ENCODE results near the gene C17orf113. TPM values are rescaled to one million over a fixed set of nuclear protein-coding genes. Genes with fewer than 3 reads are reported as not detected.

The C17orf113 gene
- total and polyA plus RNA-seq, 2 experiments from 2014 or later: 0.29 to 2.1 TPM

- Mint-ChIP-seq H3K4me3 (no peak overlapping the region), H3K4me1 (peaks cover 37% of the 10 kb centered on the region), H3K9me3 (no peaks in the 10 kb centered on the region), H3K27ac (no peak overlapping the region; the same call in 1 of the 2 replicates), H3K36me3 (ENCODE audit: low read depth) (no peaks in the 10 kb centered on the region; the same call in 2 of the 3 replicates), H3K27me3 (ENCODE audit: insufficient read depth, low read depth, poor library complexity) (peaks cover 14% of the 10 kb centered on the region)
- Histone ChIP-seq H3F3A (replicated peaks; ENCODE audit: low read depth) (no peaks in the 10 kb centered on the region), H3K4me3 (no peak overlapping the region), H3K79me2 (replicated peaks; ENCODE audit: insufficient read depth) (no peaks in the 10 kb centered on the region), H2AFZ (no peak overlapping the region), H3K9me2 (ENCODE audit: insufficient read depth) (no peaks in the 10 kb centered on the region), H4K20me1 (replicated peaks; ENCODE audit: insufficient read depth) (no peaks in the 10 kb centered on the region), H3K27me3 (ENCODE audit: insufficient read depth) (no peaks in the 10 kb centered on the region), H3K27ac (ENCODE audit: low read depth) (no peak overlapping the region), H3K4me1 (ENCODE audit: insufficient read depth) (peaks cover 13% of the 10 kb centered on the region), H3K36me3 (ENCODE audit: insufficient read depth) (no peaks in the 10 kb centered on the region), H3K4me2 (no peak overlapping the region)
- no peak for DNase-seq (ENCODE audit: low spot score)
- no peak for ATAC-seq
- TF ChIP-seq CREB1 (CRISPR knock-in tag; IDR thresholded peaks at IDR 0.05; ENCODE audit: low read depth) (no peak), STAT1 (IDR thresholded peaks at IDR 0.05; ENCODE audit: unreplicated experiment) (no peak)
- TF ChIP-seq, protein P1, sequence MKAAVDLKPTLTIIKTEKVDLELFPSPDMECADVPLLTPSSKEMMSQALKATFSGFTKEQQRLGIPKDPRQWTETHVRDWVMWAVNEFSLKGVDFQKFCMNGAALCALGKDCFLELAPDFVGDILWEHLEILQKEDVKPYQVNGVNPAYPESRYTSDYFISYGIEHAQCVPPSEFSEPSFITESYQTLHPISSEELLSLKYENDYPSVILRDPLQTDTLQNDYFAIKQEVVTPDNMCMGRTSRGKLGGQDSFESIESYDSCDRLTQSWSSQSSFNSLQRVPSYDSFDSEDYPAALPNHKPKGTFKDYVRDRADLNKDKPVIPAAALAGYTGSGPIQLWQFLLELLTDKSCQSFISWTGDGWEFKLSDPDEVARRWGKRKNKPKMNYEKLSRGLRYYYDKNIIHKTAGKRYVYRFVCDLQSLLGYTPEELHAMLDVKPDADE (IDR thresholded peaks at IDR 0.05): no peak
Observed at GRCh38 chr17:42060231-42060630, 9.8 kb upstream of the C17orf113 start.

DNA sequence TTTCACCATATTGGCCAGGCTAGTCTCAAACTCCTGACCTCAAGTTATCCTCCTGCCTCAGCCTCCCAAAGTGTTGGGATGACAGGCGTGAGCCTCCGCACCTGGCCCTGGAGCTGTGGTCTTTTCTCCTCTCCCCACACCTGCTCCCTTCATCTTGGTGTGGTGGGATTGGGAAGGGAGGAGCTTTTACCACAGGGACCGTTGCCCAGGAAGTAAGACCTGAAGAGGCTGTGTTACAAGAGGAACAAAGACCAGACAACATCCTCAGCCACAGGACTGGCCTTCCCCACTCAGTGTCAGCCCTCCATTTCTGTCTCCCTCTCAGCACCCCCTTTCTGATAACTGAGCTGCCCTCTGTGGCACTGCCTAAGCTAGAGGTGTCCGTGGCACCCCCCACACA is 9.4 kb upstream of the C17orf113 start:
- no peaks in the 10 kb centered on the region for H3K9me3 Mint-ChIP-seq
- Histone ChIP-seq H3K4me2 (no peak overlapping the region), H3K36me3 (ENCODE audit: insufficient read depth) (no peaks in the 10 kb centered on the region), H3F3A (replicated peaks; ENCODE audit: low read depth) (no peaks in the 10 kb centered on the region), H3K9me2 (ENCODE audit: insufficient read depth) (no peaks in the 10 kb centered on the region), H3K27me3 (ENCODE audit: insufficient read depth) (no peaks in the 10 kb centered on the region), H4K20me1 (replicated peaks; ENCODE audit: insufficient read depth) (no peaks in the 10 kb centered on the region), H3K27ac (ENCODE audit: low read depth) (no peak overlapping the region), H3K79me2 (replicated peaks; ENCODE audit: insufficient read depth) (no peaks in the 10 kb centered on the region), H2AFZ (no peak overlapping the region), H3K4me1 (ENCODE audit: insufficient read depth) (peaks cover 17% of the 10 kb centered on the region), H3K4me3 (no peak overlapping the region)
- TF ChIP-seq POLR2AphosphoS5 (IDR thresholded peaks at IDR 0.05; ENCODE audit: low read depth) (no peak), ZNF114 (CRISPR knock-in tag; IDR thresholded peaks at IDR 0.05) (no peak), EZH2phosphoT487 (IDR thresholded peaks at IDR 0.05; ENCODE audit: unreplicated experiment) (no peak), CREB1 (CRISPR knock-in tag; IDR thresholded peaks at IDR 0.05; ENCODE audit: low read depth) (no peak), STAT1 (IDR thresholded peaks at IDR 0.05; ENCODE audit: unreplicated experiment) (no peak)
- TF ChIP-seq, protein P2, sequence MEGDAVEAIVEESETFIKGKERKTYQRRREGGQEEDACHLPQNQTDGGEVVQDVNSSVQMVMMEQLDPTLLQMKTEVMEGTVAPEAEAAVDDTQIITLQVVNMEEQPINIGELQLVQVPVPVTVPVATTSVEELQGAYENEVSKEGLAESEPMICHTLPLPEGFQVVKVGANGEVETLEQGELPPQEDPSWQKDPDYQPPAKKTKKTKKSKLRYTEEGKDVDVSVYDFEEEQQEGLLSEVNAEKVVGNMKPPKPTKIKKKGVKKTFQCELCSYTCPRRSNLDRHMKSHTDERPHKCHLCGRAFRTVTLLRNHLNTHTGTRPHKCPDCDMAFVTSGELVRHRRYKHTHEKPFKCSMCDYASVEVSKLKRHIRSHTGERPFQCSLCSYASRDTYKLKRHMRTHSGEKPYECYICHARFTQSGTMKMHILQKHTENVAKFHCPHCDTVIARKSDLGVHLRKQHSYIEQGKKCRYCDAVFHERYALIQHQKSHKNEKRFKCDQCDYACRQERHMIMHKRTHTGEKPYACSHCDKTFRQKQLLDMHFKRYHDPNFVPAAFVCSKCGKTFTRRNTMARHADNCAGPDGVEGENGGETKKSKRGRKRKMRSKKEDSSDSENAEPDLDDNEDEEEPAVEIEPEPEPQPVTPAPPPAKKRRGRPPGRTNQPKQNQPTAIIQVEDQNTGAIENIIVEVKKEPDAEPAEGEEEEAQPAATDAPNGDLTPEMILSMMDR (conservative IDR thresholded peaks at IDR 0.05; ENCODE audit: low read depth in 2 of 2): no peak
- TF ChIP-seq, protein P3, sequence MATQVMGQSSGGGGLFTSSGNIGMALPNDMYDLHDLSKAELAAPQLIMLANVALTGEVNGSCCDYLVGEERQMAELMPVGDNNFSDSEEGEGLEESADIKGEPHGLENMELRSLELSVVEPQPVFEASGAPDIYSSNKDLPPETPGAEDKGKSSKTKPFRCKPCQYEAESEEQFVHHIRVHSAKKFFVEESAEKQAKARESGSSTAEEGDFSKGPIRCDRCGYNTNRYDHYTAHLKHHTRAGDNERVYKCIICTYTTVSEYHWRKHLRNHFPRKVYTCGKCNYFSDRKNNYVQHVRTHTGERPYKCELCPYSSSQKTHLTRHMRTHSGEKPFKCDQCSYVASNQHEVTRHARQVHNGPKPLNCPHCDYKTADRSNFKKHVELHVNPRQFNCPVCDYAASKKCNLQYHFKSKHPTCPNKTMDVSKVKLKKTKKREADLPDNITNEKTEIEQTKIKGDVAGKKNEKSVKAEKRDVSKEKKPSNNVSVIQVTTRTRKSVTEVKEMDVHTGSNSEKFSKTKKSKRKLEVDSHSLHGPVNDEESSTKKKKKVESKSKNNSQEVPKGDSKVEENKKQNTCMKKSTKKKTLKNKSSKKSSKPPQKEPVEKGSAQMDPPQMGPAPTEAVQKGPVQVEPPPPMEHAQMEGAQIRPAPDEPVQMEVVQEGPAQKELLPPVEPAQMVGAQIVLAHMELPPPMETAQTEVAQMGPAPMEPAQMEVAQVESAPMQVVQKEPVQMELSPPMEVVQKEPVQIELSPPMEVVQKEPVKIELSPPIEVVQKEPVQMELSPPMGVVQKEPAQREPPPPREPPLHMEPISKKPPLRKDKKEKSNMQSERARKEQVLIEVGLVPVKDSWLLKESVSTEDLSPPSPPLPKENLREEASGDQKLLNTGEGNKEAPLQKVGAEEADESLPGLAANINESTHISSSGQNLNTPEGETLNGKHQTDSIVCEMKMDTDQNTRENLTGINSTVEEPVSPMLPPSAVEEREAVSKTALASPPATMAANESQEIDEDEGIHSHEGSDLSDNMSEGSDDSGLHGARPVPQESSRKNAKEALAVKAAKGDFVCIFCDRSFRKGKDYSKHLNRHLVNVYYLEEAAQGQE (IDR thresholded peaks at IDR 0.05; ENCODE audit: unreplicated experiment): no peak
- peaks cover 16% of the 10 kb centered on the region for H3K27me3 Mint-ChIP-seq (ENCODE audit: insufficient read depth, low read depth, poor library complexity)
- no peaks in the 10 kb centered on the region; the same call in 2 of the 3 replicates for H3K36me3 Mint-ChIP-seq (ENCODE audit: low read depth)
- H3K4me3 Mint-ChIP-seq: no peak overlapping the region
- no peak for ATAC-seq
- no peak for DNase-seq (ENCODE audit: low spot score)
- no peak overlapping the region for H3K27ac Mint-ChIP-seq
- H3K4me1 Mint-ChIP-seq: peaks cover 41% of the 10 kb centered on the region
